Dermis blood vessel endothelial cell (primary cell): Measurements from ENCODE around the gene KPTN. TPM values are rescaled to one million over a fixed set of nuclear protein-coding genes. Genes with fewer than 3 reads are reported as not detected.

Source experiments
- DNase-seq: peaks from one replicate; pipeline ENCODE4 v3.0.0; 2010
- total RNA-seq: library from RNA; depleted of rRNA; stranded (reverse); fragments of >200 nt; gene quantifications from 2 replicates; pipeline ENCODE4 v1.2.3, GENCODE V29; 2014

KPTN gene
- total RNA-seq, 1 donor from 2014 or later: 4.3 TPM

DNA sequence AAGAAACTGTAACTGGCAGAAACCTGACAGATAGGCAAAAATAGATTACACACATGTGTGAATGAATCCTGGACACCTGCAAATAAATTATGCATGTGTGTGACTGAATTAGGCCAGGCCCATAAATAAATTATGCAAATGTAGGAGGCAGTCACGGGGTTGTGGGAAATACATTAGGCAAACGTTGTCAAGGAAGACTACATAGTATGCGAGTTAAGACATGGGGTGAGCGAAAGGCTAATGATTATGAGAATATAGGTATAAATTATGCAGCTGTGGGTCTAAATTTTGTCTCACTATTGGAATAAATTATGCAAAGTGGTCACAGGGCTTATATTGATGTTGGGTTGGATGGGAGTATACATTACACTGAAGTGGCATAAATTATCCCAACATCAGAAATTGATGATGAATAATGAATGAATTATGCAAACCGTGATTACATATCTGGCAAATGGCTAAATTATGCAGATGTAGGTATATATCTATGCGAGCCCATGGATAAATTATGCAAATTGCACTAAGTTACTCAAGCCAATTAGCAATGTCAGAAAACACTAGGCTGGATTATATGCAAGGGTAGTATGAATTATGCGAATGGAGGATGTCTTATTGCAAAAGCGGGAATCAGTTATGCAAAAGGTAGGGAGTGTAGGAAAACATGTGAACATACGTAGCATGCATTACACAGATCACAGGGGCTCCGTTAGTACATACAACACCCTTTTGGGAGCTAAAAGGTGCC lies 19.2 kb downstream of the KPTN start:
- no peak for DNase-seq

DNA sequence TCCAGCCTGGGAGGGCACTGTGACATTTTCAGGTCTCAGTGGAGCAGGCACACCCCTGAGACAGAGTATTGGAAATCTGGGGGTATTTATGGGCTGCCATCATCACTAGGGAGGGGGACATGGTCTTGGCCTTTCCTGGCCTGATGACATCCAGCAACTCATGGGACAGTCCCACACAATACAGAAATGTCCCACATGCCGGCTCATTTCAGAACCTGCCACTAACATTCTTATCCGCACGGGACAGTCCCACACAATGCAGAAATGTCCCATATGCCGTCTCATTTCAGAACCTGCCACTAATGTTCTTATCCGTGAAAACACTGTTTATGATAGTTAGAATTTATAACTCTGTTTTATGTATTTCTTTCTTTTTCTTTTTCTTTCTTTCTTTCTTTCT lies 22.1 kb downstream of the KPTN start:
- DNase-seq: no peak

GRCh38 chr19:47459477-47459876 lies 24.5 kb downstream of the KPTN start:
- DNase-seq: no peak

DNA sequence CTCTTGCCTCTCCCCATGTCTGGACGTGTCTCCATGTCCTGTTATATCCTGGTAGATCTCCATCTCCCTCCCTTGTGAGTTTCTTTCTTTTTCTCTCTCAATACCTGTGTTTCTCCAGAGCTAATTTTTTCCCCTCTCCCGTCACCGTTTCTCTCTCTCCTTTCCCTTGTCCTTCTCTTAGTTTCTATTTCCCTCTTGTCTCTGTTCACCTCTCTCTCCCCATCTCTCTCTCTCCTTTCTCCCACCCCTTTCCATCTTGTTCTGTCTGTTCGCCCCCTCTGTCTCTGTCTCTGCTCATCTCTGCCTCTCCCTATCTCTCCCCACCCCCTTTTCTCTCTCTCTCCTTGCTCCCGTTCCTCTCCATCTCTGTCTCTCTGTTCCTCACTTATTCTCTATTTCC lies 25.3 kb downstream of the KPTN start:
- DNase-seq: no peak

DNA sequence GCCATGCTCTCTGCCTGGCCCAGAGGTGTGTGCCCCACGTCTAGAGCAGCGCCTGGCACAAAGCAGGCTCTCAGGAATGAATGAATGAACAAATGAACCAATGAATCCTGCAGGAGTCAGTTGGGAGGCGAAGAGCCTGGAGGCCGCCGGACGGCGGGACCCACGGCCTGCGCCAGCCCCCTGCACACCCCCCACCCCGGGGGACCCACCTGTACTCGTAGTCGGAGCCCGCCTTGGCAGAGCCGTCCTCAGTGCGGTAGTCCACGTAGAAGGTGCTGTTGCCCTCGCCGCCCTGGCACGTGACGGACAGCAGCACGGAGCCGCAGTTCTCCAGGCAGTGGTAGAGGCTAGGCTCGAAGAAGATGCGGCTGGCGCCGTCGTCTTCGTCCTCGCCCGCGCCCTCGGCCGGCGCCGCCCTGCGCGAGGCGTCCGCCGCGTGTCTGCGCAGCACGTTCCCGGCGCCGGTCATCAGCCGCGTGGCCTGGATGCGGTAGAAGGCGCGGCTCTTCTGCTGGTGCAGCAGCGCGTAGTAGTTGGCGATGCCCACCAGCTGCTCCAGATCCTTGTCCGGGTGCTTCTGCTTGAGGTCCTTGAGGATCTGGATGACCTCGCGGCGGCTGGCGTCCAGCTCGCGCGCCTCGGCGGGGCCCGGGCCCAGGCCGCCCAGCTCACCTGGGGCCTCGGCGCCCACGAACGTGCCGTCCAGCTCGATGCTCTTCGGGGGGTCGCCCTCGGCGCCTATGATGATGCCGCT lies 27.1 kb downstream of the KPTN start:
- no peak for DNase-seq

DNA sequence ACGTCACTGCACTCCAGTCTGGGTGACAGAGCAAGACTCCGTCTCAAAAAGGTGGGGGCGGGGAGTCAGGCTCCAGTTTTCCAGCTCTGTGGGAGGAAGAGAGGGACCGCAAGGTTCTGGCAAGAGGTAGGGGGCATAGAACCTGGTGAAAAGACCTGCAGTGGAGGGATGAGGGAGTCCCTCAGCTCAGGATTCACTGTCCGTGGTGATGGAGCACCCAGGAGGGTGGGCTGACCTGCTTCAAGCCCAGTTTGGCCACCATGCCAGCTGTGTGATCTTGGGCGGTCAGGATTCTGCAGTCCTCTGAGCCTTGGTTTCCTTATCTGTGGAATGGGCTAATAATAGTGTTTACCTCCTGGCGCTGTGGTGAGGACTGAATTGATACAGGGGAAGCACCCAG lies 33.5 kb downstream of the KPTN start:
- DNase-seq: no peak

DNA sequence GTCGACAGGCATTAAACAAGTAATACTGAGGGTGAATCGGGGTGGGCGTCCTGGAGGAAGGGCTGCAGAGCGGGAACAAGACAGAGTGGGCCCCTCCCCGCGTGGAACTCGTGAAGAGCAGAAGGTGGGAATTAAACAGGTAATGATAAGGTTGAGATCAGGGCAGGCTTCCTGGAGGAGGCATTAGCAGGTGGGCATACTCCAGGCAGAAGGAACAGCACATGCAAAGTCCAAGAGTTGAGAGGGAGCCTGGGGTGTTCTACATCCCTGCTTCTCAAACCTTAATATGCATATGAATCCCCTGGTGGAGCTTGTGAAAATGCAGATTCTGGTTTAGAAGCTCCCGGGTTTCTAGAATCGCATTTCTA lies 35.7 kb downstream of the KPTN start:
- DNase-seq: no peak

- peak; percentile 55 for DNase-seq
These were observed 36.3 kb downstream of the KPTN start for GRCh38 chr19:47447470-47448359.

DNA sequence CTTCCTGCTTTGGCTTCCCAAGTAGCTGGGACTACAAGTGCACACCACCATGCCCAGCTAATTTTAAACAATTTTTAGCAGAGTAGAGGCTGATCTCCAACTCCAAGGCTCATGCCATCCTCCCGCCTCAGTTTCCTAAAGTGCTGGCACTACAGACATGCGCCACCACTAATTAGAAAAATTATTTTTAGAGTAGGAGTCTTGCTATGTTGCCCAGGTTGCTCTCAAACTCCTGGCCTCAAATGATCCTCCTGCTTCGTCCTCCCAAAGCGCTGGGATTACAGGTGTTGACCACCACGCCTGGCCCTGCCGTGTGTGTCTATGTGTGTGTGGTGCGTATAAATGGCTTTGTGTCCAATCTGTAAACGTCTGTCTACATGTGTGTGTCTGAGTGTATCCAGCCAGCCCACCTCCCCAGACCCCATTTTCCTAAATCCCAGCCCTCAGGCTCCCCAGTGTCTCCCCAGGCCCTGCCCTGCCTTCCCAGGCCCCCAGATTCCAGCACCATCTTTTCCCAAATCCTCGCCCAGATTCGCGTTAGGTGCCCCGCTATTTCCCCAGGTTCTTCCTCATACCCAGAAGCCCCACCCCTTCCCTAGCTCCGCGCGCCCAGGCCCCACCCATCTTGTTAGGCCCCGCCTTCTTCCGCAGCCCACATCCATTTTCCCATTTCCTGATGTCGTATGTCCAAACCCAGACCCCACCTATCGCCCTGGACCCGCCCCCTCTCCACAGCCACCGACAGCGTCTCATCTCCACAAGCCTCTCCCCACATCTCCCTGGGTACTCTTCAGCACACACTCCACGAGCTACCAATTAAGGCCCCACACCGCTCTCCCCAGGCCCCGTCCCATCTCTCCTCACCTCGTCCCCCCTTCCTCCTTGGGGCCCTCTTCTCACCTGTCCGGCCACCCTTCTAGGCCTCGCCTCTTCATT lies 37.2 kb downstream of the KPTN start:
- DNase-seq: no peak

- peak; percentile 32 for DNase-seq
These were observed 38.0 kb downstream of the KPTN start for GRCh38 chr19:47445937-47446402.

GRCh38 chr19:47445527-47445926 lies 38.5 kb downstream of the KPTN start:
- DNase-seq: no peak

DNA sequence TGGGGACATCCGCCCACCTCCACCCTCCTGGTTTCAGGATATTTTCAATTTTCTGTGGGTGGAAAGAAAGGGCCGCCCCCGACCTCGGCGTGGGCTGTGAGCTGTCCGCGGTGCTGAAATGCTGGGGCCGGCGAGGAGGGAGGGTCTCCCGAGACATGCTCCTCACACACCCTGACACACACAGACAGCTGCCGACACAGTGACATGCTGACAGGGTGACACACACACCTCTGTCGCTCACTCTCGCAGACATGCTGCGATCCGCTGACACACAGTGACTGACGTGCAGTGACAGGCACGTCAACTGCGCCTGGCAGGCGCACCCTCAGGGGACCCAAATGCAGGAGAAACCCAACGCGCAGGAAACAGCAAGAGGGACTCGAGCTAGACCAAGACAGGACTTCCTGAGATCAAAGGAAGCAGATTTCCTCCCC lies 39.6 kb downstream of the KPTN start:
- no peak for DNase-seq

DNA sequence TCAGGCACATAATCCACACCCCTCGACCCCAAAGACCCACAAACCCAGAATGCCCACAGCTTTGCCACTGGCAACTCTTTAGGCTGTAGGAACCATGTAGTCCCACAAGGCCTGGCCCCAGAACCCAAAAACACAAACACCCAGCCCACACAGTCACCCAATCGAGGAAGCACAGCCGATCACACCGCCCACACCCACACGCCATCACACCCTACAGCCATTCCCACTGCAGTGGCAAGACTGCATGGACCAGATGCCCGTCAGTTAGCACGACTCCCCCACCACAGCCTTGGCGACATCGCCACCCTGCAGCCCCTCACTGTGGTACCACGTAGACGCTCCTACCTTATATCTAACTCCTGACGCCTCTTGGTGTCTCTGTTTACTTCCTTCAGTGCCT lies 40.7 kb downstream of the KPTN start:
- no peak for DNase-seq

DNA sequence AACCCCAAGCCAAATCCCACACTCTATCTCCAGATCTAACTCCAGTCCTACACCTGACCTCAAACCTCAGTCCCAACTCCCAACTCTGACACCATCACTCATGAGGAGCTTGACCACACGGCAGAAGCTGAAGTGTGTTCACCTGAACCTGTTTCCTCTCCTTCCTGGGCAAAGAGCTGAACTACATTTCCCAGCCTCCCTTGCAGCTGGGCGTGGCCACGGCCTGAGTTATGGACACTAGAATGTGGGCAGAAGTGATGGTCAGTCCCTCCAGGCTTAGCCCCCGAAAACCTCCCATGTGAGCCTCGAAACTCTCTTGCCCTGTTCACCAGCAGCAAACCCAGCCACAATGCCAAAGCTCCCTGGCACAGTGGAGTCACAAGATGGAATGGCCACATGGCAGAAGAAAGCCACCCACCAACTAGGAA lies 45.2 kb downstream of the KPTN start:
- no peak for DNase-seq

- peak; percentile 15 for DNase-seq
These were observed 46.5 kb downstream of the KPTN start for GRCh38 chr19:47437500-47437899.

DNA sequence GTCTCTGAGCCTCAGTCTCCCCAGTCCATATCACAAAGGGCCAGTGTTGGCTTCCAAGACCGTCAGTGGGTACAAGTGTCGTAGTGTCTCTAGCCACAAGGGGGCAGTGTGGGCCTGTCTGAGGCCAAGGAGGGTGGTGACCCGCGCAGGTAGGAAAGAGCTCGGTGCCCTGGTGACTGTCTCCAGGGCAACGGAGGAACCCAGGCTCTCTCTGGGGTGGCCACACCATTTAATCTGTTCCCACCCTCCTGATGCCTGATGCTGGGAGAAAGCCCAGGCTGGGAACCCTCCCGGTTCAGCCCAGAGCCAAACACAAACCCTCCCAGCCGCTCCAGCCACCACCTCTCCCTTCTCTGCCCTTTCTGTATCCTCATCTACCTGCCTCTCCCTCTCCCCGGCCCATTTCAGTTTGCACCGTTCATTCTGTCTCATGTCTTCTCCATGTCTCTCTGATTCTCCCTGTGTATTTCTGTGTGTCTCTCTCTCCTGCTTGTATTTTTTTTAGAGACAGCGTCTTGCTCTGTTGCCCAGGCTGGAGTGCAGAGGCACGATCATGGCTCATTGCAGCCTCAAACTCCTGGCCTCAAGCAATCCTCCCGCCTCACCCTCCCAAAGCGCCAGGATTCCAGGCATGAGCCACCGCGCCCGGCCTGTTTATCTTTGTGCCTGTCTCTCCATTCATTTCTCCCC lies 47.2 kb downstream of the KPTN start:
- peak; percentile 83 for DNase-seq

GRCh38 chr19:47435883-47436417 lies 48.1 kb downstream of the KPTN start:
- DNase-seq: no peak

GRCh38 chr19:47435196-47435595 lies 48.8 kb downstream of the KPTN start:
- DNase-seq: no peak

DNA sequence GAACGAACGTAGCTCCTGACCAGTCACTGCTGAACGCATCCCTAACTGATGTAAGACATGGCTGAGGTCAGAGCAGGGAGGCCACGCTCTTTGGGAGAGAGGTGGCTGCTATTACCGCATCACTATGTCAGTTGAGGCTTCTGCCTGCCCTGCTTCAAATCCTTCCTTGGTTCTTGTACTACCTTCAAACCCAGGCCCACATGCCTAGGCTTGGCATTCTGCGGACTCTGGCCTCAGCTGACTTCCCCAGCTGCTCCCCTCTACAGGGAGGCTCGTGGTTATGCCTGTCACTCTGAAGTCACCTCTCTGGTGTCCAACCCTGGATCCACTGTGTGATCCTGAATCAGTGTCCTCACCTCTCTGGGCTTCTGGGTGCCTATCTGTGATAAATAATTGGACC lies 49.9 kb downstream of the KPTN start:
- DNase-seq: no peak

GRCh38 chr19:47433121-47433520 lies 50.9 kb downstream of the KPTN start:
- no peak for DNase-seq

DNA sequence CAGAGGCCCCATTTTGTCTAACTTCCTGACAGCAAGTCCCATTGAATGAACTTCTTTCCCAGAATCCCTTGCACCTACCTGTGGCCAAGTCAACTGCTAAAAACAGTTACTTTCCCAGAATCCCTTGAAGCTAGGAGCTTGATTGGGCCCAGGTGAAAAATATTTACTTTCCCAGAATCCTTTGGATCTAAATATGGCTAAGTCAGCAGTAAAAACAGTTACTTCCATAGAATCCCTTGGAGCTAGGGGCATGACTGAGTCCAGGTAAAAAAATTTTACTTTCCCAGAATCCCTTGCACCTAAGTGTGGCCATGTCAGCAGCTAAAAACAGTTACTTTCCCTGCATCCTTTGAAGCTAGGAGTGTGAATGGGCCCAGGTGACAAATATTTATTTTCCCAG lies 51.5 kb downstream of the KPTN start:
- DNase-seq: no peak
